Heart left ventricle (tissue), 16 donors: ENCODE data around the gene ABLIM2. TPM values are rescaled to one million over a fixed set of nuclear protein-coding genes. Genes with fewer than 3 reads are reported as not detected.

Experiments
- ATAC-seq, 4 donors: fragments of 200-7000 bp; cut with Tn5 transposase; one replicate each; pipeline ENCODE4 v1.9.1; 2020 to 2022; ENCODE audit warnings: moderate library complexity in 4 of 4, mild to moderate bottlenecking in 3 of 4, moderate number of reproducible peaks in 1 of 4
- DNase-seq, 5 donors: peaks; one replicate each; pipeline ENCODE4 v3.0.0-alpha.2; 2020
- H3K27ac ChIP-seq, 12 donors: fragments of 200-600 bp; sonication (generic) in 4 of 12; one replicate each; pipeline versions ENCODE4 v1.5.0 to v1.8.0; 2016 to 2022; ENCODE audit warnings: mild to moderate bottlenecking in 2 of 12
- H3K27me3 ChIP-seq, 9 donors: fragments of 200-600 bp; sonication (generic) in 2 of 9; one replicate each; pipeline versions ENCODE4 v1.5.1 to v1.8.0; 2016 to 2022; ENCODE audit warnings: mild to moderate bottlenecking in 3 of 9
- H3K36me3 ChIP-seq, 9 donors: fragments of 200-600 bp; sonication (generic) in 2 of 9; one replicate each; pipeline versions ENCODE4 v1.5.0 to v1.8.0; 2018 to 2022; ENCODE audit warnings: mild to moderate bottlenecking in 2 of 9
- H3K4me1 ChIP-seq, 12 donors: fragments of 200-600 bp; sonication (generic) in 4 of 12; one replicate each; pipeline versions ENCODE4 v1.5.0 to v1.8.0; 2016 to 2022; ENCODE audit warnings: mild to moderate bottlenecking in 3 of 12
- H3K4me3 ChIP-seq, 12 donors: fragments of 200-600 bp; sonication (generic) in 4 of 12; one replicate each; pipeline versions ENCODE4 v1.5.0 to v1.8.0; 2017 to 2022; ENCODE audit warnings: mild to moderate bottlenecking in 9 of 12, moderate library complexity in 4 of 12
- H3K9me3 ChIP-seq, 12 donors: fragments of 200-600 bp; sonication (generic) in 4 of 12; one replicate each; pipeline versions ENCODE4 v1.5.0 to v1.8.0; 2016 to 2022; ENCODE audit warnings: mild to moderate bottlenecking in 1 of 12
- POLR2A ChIP-seq, 2 donors: fragments of 450-650 bp; IDR thresholded peaks; one replicate each; pipeline ENCODE4 v1.6.1; 2017; ENCODE audit warnings: antibody characterized with exemption in 2 of 2, mild to moderate bottlenecking in 2 of 2, moderate library complexity in 2 of 2
- WGBS, 4 donors: extraction: QIAGEN DNeasy Blood & Tissue Kit in 2 of 4; methylation state at CpG; one replicate each; pipeline versions ENCODE4 v1.1.5 to v1.1.7; 2013 to 2018; 5-methylcytosine and 5-hydroxymethylcytosine counted together
- intact Hi-C, 10 donors: fragments of 100-400 bp; cut with DNase I; formaldehyde crosslinking; loops; one replicate each; pipeline versions ENCODE4 v1.11.1 to v1.14.2; 2022
- polyA plus RNA-seq, 2 donors: library from polyadenylated mRNA; stranded (reverse); fragments of 200-250 nt; gene quantifications; one replicate each; pipeline ENCODE4 v1.2.3, GENCODE V29; 2013
- total RNA-seq, 9 donors: library from RNA; depleted of rRNA in 2 of 9; stranded (reverse); fragments of >200 nt in 2 of 9; fragmentation: NEBNext Ultra II Directional in 3 of 9; extraction: Animal tissue kit (Norgen Biotek cat#: 25700) in 3 of 9; gene quantifications; one replicate each; pipeline versions ENCODE4 v1.1.0 to v1.2.4, GENCODE V29; 2016 to 2023
- TF ChIP-seq, protein P1 (sequence below), 12 donors: fragments of 200-600 bp; sonication (generic) in 4 of 12; IDR thresholded peaks; one replicate each; pipeline versions ENCODE4 v1.5.0 to v1.8.0; 2018 to 2022; ENCODE audit warnings: antibody characterized with exemption in 12 of 12, mild to moderate bottlenecking in 5 of 12
- donor health status: ischemic (EF 13 %, LVEDD 7.1; RV severe dilation, severe dysfunction).
- donor health status: healthy with polysubstance abuse.
- donor health status: DM: no; HTN: yes; CAD: no.
- donor health status: DM: no; HTN: no; CAD: no.
- donor health status: ischemic (EF 25% LVEDD 6.9; RV normal size, moderate dysfunction).
- donor health status: ischemic (EF 25% LVEDD 5.7; RV mildly dilated, moderate dysfunction).
- donor health status: healthy.
- donor health status: DM: yes; HTN: yes; CAD: no.
- donor health status: ischemic (EF 35%, LVEDD 5.7; RV mildly dilated, moderate dysfunction).
- donor health status: nonischemic (EF 11% LVEDD 7.7; RV severe dilation, severe dysfunction).
- donor health status: DM: yes; HTN: yes; CAD: no.
- donor health status: PGD.
- donor health status: ischemic (EF 29% LVEDD 5.4; RV normal size, mild dysfunction).
- donor health status: nonischemic (EF 23%, LVEDD 6.1; RV moderate dilation, normal function).

Gene ABLIM2
- total and polyA plus RNA-seq, 11 donors, result 11.1 to 27.9 (median 18.4) TPM

DNA sequence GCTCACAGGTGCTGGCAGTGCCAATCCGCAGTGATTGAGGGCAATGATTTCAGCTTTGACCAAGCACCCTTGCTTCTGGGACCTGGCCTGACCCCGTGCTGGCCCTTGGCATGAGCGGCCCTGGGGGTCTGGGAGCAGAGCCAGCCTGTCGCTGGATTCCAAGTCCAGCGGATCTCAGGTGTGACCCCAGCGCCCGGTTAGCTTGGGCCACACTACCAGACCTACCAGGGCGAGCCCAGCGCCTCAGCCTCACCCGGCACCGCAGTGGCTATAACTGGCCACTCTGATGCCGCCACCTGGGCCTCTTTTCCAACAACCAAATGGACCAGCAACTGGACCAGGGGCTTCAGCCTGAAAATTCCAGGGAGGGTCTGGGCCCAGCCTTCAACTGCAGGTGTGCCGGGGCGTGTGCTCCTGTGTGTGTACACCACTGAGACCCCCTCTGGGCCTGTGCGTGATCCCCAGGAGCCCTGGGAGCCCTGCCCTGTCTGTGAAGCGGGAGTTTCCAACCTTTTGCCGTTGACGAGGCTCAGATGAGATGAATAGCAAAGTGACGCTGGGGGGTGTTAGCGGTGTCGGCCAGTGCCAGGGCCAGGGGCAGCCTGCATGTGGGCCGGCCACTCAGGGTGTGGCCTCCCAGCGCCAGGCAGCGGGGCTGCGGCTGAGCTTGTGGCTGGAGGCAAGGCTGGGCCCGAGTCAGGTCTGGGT, 41.1 kb upstream of the ABLIM2 start:
- peak in 1 of 4 donors; percentile 8 for ATAC-seq
- TF ChIP-seq, protein P1, sequence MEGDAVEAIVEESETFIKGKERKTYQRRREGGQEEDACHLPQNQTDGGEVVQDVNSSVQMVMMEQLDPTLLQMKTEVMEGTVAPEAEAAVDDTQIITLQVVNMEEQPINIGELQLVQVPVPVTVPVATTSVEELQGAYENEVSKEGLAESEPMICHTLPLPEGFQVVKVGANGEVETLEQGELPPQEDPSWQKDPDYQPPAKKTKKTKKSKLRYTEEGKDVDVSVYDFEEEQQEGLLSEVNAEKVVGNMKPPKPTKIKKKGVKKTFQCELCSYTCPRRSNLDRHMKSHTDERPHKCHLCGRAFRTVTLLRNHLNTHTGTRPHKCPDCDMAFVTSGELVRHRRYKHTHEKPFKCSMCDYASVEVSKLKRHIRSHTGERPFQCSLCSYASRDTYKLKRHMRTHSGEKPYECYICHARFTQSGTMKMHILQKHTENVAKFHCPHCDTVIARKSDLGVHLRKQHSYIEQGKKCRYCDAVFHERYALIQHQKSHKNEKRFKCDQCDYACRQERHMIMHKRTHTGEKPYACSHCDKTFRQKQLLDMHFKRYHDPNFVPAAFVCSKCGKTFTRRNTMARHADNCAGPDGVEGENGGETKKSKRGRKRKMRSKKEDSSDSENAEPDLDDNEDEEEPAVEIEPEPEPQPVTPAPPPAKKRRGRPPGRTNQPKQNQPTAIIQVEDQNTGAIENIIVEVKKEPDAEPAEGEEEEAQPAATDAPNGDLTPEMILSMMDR (IDR thresholded peaks at IDR 0.05), result no peak
- TF ChIP-seq POLR2A (IDR thresholded peaks at IDR 0.05), result no peak
- no peak for DNase-seq
- H3K4me3 ChIP-seq, result peak overlapping the region; percentile 14 to 71 (median 52)
- H3K27ac ChIP-seq, result peak overlapping the region; percentile 4 to 95 (median 79)
- H3K36me3 ChIP-seq, result peaks cover 0 to 4% (median 0%) of the 10 kb centered on the region in 9 donors
- intact Hi-C loops, result loop anchor here in 1 of 10 donors (10.0 kb wide), 1 partner anchor 395 kb away; no protein-coding TSS in a partner anchor
- H3K4me1 ChIP-seq, result peaks cover 0 to 71% (median 51%) of the 10 kb centered on the region in 12 donors
- H3K27me3 ChIP-seq, result no peaks in the 10 kb centered on the region
- H3K9me3 ChIP-seq, result no peaks in the 10 kb centered on the region
- 50 to 63% (median 52%) methylated on average over 17 to 26 of the region's 26 CpGs for WGBS, 4 donors

GRCh38 chr4:8198906-8199593, 40.4 kb upstream of the ABLIM2 start, which contains the start of gene SH3TC1:
SH3TC1 (plus strand) TSS chr4:8199290; CDS start chr4:8205195, 5,905 bp downstream.
- H3K9me3 ChIP-seq, result no peaks in the 10 kb centered on the region
- 13 to 24% (median 18%) methylated on average over 19 to 32 of the region's 32 CpGs for WGBS, 4 donors
- H3K4me3 ChIP-seq, result peak within 1 kb of the TSS; percentile 14 to 71 (median 52)
- H3K4me1 ChIP-seq, result peaks cover 0 to 73% (median 51%) of the 10 kb centered on the region in 12 donors
- DNase-seq (peak; percentile 90 to 94 (median 93)), ATAC-seq (peak; percentile 84 to 93 (median 92))
- H3K36me3 ChIP-seq, result no peaks in the 10 kb centered on the region
- H3K27ac ChIP-seq, result peak within 1 kb of the TSS; percentile 4 to 95 (median 79)
- TF ChIP-seq POLR2A (IDR thresholded peaks at IDR 0.05), result peak in 1 of 2 donors; percentile 67
- TF ChIP-seq, protein P1 (IDR thresholded peaks at IDR 0.05), result no peak
- no peaks in the 10 kb centered on the region for H3K27me3 ChIP-seq
- intact Hi-C loops, result loop anchor here in 1 of 10 donors (10.0 kb wide), 1 partner anchor 394 kb away; no protein-coding TSS in a partner anchor

- H3K9me3 ChIP-seq, result no peaks in the 10 kb centered on the region
- H3K4me3 ChIP-seq, result peak overlapping the region in 5 of 12 donors; percentile 51 to 71 (median 60)
- DNase-seq (no peak), ATAC-seq (peak in 1 of 4 donors; percentile 3)
- TF ChIP-seq, protein P1 (IDR thresholded peaks at IDR 0.05), result no peak
- TF ChIP-seq POLR2A (IDR thresholded peaks at IDR 0.05), result no peak
- peaks cover 0 to 73% (median 51%) of the 10 kb centered on the region in 12 donors for H3K4me1 ChIP-seq
- 60 to 73% (median 68%) methylated on average over 16 to 17 of the region's 17 CpGs for WGBS, 4 donors
- H3K27ac ChIP-seq, result peak overlapping the region in 10 of 12 donors; percentile 24 to 95 (median 72)
- intact Hi-C loops, result loop anchor here in 1 of 10 donors (10.0 kb wide), 1 partner anchor 394 kb away; no protein-coding TSS in a partner anchor
- H3K36me3 ChIP-seq, result no peaks in the 10 kb centered on the region
- no peaks in the 10 kb centered on the region for H3K27me3 ChIP-seq
These were observed 39.7 kb upstream of the ABLIM2 start for GRCh38 chr4:8198206-8198905.
